Left lung (tissue), 10 donors: ENCODE data around the gene COX4I1. TPM values are rescaled to one million over a fixed set of nuclear protein-coding genes. Genes with fewer than 3 reads are reported as not detected.
"Not testable (repeated sequence)": the region's sequence is repeated elsewhere in the genome, so short reads cannot be mapped to it uniquely, and the experiment has no call there.

Experiments
- ATAC-seq: fragments of 200-7000 bp; cut with Tn5 transposase; one replicate; pipeline ENCODE4 v1.9.1; 2020; ENCODE audit warnings: moderate library complexity
- DNase-seq, 4 donors: peaks; one replicate each; pipeline ENCODE4 v3.0.0-alpha.2; 2013 to 2020
- H3K27ac ChIP-seq, 2 donors: fragments of 200-600 bp; sonication (generic) in 1 of 2; one replicate each; pipeline versions ENCODE4 v1.5.0 to v1.8.0; 2020 to 2021
- H3K27me3 ChIP-seq, 2 donors: fragments of 200-600 bp; sonication (generic) in 1 of 2; one replicate each; pipeline versions ENCODE4 v1.5.0 to v1.8.0; 2020 to 2021
- H3K36me3 ChIP-seq, 2 donors: fragments of 200-600 bp; sonication (generic) in 1 of 2; one replicate each; pipeline versions ENCODE4 v1.5.0 to v1.8.0; 2020 to 2021
- H3K4me1 ChIP-seq, 2 donors: fragments of 200-600 bp; one replicate each; pipeline ENCODE4 v1.8.0; 2021
- H3K4me3 ChIP-seq, 2 donors: fragments of 200-600 bp; sonication (generic) in 1 of 2; one replicate each; pipeline versions ENCODE4 v1.5.0 to v1.8.0; 2020 to 2021; ENCODE audit warnings: mild to moderate bottlenecking in 1 of 2
- H3K9me3 ChIP-seq, 2 donors: fragments of 200-600 bp; sonication (generic) in 1 of 2; one replicate each; pipeline versions ENCODE4 v1.5.0 to v1.8.0; 2020 to 2021
- CTCF ChIP-seq, 2 donors: fragments of 200-600 bp; sonication (generic) in 1 of 2; IDR thresholded peaks; one replicate each; pipeline versions ENCODE4 v1.5.0 to v1.8.0; 2021; ENCODE audit warnings: antibody characterized with exemption in 2 of 2
- intact Hi-C, 2 donors: fragments of 100-400 bp; cut with DNase I; formaldehyde crosslinking; loops; one replicate each; pipeline versions ENCODE4 v1.11.2 to v1.14.2; 2022
- polyA plus RNA-seq, 6 donors: library from polyadenylated mRNA; unstranded; fragments of 120-200 nt; gene quantifications; one replicate each; pipeline ENCODE4 v1.2.1, GENCODE V29; 2013; ENCODE audit not compliant: insufficient read length in 6 of 6
- total RNA-seq, 2 donors: library from RNA; stranded (reverse); fragmentation: NEBNext Ultra II Directional; extraction: Animal tissue kit (Norgen Biotek cat#: 25700); gene quantifications; one replicate each; pipeline ENCODE4 v1.2.1, GENCODE V29; 2021
- donor health status: DM: no; HTN: yes; CAD: no.
- donor health status: DM: no; HTN: no; CAD: no.

COX4I1 gene
- total and polyA plus RNA-seq, 8 donors: 272 to 418 (median 314) TPM

DNA sequence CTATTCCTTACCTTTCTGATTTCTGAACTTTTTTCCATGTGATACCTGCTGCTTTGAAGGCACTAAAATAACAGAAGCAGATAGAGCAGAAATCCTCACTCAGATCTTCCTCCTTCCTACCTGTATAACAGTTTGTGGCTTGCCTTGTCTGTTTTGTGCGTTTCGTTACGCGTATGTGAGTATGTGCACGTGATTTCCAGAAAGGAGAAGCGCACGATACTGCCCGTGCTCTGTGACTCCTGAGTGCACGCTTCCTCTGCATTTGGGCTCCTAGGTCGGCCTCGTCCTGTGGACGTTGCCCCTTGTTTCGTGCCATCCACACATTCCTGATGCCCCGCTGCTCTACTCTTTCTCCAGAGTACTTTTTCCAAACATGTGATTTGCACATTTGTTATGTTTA, 4.1 kb downstream of the COX4I1 start:
- H3K36me3 ChIP-seq: peaks cover 0 to 59% of the 10 kb centered on the region in 2 donors
- intact Hi-C loops: no loop called here
- H3K9me3 ChIP-seq: no peaks in the 10 kb centered on the region
- no peaks in the 10 kb centered on the region for H3K27me3 ChIP-seq
- H3K4me3 ChIP-seq: no peak overlapping the region
- no peak overlapping the region for H3K27ac ChIP-seq
- DNase-seq: no peak
- H3K4me1 ChIP-seq: peaks cover 11 to 17% of the 10 kb centered on the region in 2 donors
- ATAC-seq: no peak
- TF ChIP-seq CTCF (IDR thresholded peaks at IDR 0.05): no peak

DNA sequence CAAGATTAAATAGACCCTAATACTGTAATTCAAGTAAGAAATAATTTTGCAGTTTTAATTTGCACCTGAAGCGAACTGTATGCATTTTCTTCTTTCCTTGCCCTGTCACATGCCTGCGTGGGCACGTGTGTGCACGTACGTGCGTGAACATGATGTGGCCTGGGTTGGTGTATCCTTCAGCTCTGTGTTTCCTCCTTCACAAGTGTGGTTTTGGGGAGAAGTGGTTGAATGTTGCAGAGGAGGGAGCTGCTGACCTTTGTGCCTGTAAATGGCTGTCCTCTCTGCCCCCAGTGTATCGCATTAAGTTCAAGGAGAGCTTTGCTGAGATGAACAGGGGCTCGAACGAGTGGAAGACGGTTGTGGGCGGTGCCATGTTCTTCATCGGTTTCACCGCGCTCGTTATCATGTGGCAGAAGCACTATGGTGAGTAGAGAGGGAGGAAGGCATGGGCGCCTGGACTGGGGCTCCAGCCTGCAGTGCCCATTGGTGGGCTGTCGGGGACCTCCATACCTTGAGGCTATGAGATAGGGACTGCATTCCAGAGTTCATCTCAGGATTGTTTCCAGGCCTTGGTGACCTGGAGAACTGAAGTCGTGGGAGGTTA, 6.0 kb downstream of the COX4I1 start:
- H3K4me3 ChIP-seq: no peak overlapping the region
- DNase-seq (no peak), ATAC-seq (no peak)
- H3K27ac ChIP-seq: no peak overlapping the region
- H3K27me3 ChIP-seq: peaks cover 0 to under 1% of the 10 kb centered on the region in 2 donors
- intact Hi-C loops: no loop called here
- H3K4me1 ChIP-seq: peaks cover 5 to 7% of the 10 kb centered on the region in 2 donors
- H3K36me3 ChIP-seq: peaks cover 0 to 59% of the 10 kb centered on the region in 2 donors
- no peaks in the 10 kb centered on the region for H3K9me3 ChIP-seq
- no peak for TF ChIP-seq CTCF (IDR thresholded peaks at IDR 0.05)

DNA sequence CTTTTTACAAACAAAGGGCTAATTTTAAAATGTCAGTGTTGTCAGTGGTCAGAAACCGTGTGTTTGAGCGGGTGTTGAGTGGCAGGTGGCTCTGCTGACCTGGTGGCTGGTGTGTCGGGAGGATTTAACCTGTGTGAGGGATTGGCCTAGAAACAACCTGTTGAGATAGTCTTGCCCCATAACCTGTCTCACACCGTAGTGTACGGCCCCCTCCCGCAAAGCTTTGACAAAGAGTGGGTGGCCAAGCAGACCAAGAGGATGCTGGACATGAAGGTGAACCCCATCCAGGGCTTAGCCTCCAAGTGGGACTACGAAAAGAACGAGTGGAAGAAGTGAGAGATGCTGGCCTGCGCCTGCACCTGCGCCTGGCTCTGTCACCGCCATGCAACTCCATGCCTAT, 7.0 kb downstream of the COX4I1 start:
- ATAC-seq: no peak
- DNase-seq: no peak
- Histone ChIP-seq H3K4me1 (no peaks in the 10 kb centered on the region), H3K36me3 (peaks cover 0 to 58% of the 10 kb centered on the region in 2 donors), H3K4me3 (no peak overlapping the region), H3K27ac (no peak overlapping the region), H3K27me3 (peaks cover 0 to 11% of the 10 kb centered on the region in 2 donors), H3K9me3 (no peaks in the 10 kb centered on the region)
- intact Hi-C loops: no loop called here
- TF ChIP-seq CTCF (IDR thresholded peaks at IDR 0.05): no peak

- H3K4me3 ChIP-seq, ATAC-seq, DNase-seq, H3K27ac ChIP-seq, H3K4me1 ChIP-seq, intact Hi-C loops, H3K9me3 ChIP-seq: not testable (repeated sequence)
- H3K27me3 ChIP-seq: peaks cover 0 to 19% of the 10 kb centered on the region in 2 donors
- H3K36me3 ChIP-seq: peaks cover 0 to 51% of the 10 kb centered on the region in 2 donors
Measured at GRCh38 chr16:85807340-85807739, 7.8 kb downstream of the COX4I1 start.

- DNase-seq, H3K4me3 ChIP-seq, H3K9me3 ChIP-seq, H3K4me1 ChIP-seq, ATAC-seq, intact Hi-C loops, H3K27ac ChIP-seq: not testable (repeated sequence)
- Histone ChIP-seq H3K27me3 (peaks cover 0 to 27% of the 10 kb centered on the region in 2 donors), H3K36me3 (peaks cover 0 to 43% of the 10 kb centered on the region in 2 donors)
Measured at GRCh38 chr16:85808104-85808503, 8.6 kb downstream of the COX4I1 start.

- intact Hi-C loops: no loop called here
- no peak for TF ChIP-seq CTCF (IDR thresholded peaks at IDR 0.05)
- Histone ChIP-seq H3K4me1 (no peaks in the 10 kb centered on the region), H3K4me3 (no peak overlapping the region), H3K9me3 (no peaks in the 10 kb centered on the region), H3K36me3 (peaks cover 0 to 35% of the 10 kb centered on the region in 2 donors), H3K27ac (no peak overlapping the region), H3K27me3 (peaks cover 0 to 35% of the 10 kb centered on the region in 2 donors)
- ATAC-seq (no peak), DNase-seq (no peak)
Measured at GRCh38 chr16:85808926-85809325, 9.4 kb downstream of the COX4I1 start.
